Stimulated activated CD4-positive, alpha-beta T cell treated with anti-CD3 and anti-CD28 coated beads, Interleukin-2, amount 100 ng/mL, for 24 hours (primary cell): ENCODE data around the gene GUCA2A.
"Not testable (repeated sequence)": the region's sequence is repeated elsewhere in the genome, so short reads cannot be mapped to it uniquely, and the experiment has no call there.

Source experiments
- DNase-seq, 2 donors: peaks; one replicate each; pipeline ENCODE4 v3.0.0-alpha.2; 2020

The GUCA2A gene

GRCh38 chr1:42164551-42165420, at the start of gene GUCA2A:
GUCA2A (minus strand) TSS chr1:42164745; CDS start chr1:42164712, 33 bp downstream.
- no peak for DNase-seq

- DNase-seq, result no peak
Observed at GRCh38 chr1:42211224-42211623, 46.7 kb upstream of the GUCA2A start.

GRCh38 chr1:42210421-42211133, 46.0 kb upstream of the GUCA2A start:
- no peak for DNase-seq

GRCh38 chr1:42209526-42210251, 45.1 kb upstream of the GUCA2A start:
- no peak for DNase-seq

DNA sequence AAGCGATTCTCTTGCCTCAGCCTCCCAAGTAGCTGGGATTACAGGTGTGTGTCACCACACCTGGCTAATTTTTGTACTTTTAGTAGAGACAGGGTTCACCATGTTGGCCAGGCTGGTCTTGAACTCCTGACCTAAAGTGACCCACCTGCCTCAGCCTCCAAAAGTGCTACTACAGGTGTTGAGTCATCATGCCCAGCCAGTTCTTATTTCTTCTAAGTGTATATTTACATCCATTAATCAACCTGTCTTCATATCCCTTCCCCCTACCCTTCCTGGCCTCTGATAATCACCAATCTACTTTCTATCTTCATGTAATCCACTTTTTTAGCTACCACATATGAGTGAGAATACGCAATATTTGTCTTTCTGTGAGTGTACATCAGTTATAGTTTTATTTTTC, 42.4 kb upstream of the GUCA2A start:
- not testable (repeated sequence) for DNase-seq

DNA sequence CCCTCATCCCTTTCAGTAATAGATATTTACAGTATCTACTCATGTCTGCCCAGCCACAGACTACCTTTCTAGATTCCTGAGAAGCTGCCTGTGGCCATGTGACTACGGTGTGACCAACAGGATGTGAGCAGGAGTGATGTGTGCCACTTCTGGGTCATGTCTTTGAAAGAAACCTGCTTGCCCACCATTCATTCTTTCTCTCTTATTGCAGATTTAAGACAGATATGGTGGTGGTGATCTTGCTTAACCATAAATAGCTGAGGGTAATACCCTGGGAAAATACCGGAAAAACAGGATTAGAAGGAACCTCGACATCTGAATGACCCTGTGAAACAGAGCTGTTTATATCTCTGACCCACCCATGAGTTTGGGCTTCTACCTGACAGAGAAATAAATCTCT, 41.6 kb upstream of the GUCA2A start:
- no peak for DNase-seq

DNA sequence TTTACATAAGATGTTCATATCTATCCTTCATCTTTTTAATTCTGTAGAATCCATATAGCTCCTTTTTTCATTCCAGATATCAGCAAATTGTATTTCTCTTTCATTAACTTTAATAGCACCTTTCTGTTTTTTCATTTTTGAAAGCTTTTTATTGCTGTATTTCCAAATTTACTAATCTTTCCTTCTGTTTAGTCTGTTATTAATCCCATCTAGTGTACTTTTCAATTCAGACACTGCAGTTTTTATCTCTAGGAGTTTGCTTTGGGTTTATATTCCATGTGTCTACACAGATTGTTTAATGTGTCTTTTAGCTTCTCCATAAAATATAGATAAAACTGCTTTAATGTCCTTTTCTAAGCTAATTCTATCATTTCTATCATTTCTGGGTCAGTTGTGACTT, 37.4 kb upstream of the GUCA2A start:
- DNase-seq, result no peak

- no peak for DNase-seq
Observed at GRCh38 chr1:42198251-42198650, 33.7 kb upstream of the GUCA2A start.

GRCh38 chr1:42195841-42196240, 31.3 kb upstream of the GUCA2A start:
- DNase-seq, result no peak

DNA sequence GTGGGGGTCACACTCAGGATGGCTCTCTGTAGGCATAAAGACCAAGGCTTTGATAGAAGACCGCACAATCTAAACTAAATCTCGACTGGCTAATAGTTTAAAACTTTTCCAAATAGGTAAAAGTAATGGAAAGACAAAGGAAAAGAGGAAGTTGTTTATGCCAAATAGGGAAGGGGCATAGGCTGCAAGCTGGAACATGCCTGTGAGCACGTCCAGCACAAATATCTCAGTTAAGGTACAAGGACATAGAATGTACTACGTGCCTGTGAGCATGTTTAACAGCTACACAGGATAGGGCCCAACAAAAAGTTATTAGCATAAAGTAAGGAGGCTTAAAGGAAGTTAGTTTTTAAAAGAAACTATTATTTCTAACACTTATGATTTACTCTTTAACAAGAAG, 27.6 kb upstream of the GUCA2A start:
- DNase-seq, result no peak

DNA sequence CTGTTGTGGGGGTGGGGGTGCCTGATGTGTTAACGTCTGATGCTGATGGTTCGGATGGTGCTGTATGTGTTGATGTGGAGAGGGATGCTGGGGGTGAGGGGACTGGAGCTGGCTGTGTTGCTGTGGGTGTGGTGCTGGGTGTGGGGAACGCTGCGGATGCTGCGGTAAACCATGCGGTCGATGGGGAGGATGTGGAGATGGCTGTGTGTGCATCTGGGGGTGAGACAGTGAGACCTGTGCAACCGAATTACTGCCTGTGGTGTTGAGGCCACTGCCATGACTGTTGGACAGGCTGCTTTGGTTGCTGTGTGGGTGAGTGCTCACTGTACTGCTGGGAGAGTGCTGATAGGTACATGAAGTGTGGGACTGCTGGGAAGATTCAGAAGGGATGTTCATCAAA, 26.8 kb upstream of the GUCA2A start:
- DNase-seq, result no peak

DNA sequence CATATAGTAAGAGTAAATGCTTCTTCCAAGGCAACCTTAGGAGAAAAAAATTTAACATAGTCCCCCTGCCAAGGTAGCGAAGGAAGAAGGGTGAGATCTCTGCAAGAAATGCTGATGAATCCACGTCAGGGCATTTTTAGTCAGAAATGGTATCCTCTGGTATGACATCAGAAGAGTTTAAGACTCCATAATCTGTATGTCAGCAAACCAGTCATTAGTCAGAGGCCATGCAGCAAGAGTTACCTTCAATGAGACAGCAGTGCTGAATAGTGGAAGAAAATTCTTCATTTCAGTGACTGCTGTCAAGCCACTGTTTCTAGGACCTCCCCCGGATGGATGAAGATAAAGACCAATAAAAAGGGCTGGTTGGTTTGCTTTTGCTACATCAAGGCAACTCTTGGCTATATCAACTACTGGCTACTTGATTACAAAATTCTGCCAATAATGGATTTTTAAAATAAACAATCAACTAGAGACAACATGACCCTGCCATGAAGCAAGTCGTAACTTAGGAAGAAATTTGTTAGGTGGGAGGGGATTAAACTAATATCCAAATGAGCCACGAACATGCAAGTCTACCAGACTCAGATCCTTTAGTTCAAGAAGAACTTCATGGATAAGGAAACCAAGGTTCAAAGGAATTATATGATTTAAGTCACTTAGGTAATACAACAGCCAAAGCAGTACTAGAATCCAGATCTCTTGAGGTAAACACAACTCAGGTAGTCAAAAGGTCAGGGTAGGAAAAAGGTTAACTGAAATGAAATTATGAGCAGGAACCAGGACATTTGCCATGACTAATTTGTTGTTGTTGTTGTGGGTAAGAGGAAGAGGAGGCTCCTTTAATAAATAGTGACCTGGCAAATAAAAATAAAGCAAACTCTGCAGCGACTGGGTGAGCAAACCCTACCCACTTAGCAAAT, 25.6 kb upstream of the GUCA2A start:
- DNase-seq, result no peak

DNA sequence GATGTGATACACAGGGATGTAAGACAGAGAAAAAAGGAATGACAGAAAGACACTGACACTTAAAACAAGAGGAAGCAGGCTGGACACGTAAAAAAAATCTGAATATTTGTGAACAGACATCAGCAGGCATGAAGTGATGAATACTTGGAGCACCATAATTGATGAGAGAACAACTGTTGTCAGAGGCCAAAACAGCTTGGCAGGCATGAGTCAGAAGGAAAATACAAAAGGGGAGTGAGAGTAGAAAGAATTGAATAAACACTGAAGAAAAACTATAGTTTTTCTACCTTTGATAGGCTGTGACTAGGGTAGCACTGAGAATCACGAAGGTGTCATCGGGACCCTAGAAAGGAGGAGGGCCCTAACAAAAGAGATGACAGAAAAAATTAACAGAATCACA, 21.6 kb upstream of the GUCA2A start:
- DNase-seq, result no peak

GRCh38 chr1:42184616-42185015, 20.1 kb upstream of the GUCA2A start:
- no peak for DNase-seq

DNA sequence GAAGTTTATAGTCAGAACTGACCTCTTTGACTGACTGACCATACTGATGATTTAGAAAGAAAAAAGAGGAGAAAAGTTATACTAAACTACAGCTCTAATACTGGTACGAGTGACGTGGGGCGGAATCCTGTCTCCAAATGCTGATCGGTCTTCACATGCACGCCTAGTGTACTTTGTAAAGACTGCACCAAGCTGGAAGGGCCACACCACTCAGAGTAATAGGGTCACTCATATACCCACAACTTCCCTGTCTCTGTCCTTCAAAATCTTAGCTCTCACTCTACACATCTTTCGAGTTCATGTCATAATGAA, 19.4 kb upstream of the GUCA2A start:
- no peak for DNase-seq

DNA sequence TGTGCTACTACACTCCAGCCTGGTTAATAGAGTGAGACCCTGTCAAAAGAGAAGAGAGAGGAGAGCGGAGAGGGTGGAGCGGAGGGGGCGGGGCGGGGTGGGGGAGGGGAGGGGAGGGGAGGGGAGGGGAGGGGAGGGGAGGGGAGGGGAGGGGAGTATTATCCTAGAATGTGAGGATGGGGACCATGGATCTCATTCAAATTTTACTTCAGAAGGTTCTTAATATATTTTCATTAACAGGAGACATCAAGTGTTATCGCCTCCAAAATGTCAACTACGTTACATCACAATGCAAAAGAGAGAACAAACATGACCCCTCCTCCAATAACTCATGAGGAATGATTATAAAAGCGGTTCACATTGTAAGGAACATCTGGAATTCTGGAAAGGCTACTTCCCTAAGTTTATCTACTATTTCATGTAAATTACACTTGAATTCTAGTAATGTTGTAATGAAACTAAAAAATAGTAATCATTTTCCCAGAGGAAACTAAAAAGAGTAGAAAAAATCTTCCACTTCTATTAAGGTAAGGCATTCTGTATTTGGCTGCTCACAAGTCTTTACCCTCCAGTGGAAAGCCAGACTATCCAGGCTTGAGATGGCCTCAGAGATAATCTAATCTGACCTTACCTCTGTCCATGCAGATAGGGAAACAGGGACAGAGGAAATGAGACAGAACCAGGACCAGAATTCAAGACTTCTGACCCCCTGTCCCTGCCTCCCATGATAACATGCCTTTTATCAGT, 18.8 kb upstream of the GUCA2A start:
- DNase-seq, result no peak

GRCh38 chr1:42181687-42182086, 17.1 kb upstream of the GUCA2A start:
- no peak for DNase-seq

GRCh38 chr1:42179900-42180329, 15.4 kb upstream of the GUCA2A start:
- no peak for DNase-seq

DNA sequence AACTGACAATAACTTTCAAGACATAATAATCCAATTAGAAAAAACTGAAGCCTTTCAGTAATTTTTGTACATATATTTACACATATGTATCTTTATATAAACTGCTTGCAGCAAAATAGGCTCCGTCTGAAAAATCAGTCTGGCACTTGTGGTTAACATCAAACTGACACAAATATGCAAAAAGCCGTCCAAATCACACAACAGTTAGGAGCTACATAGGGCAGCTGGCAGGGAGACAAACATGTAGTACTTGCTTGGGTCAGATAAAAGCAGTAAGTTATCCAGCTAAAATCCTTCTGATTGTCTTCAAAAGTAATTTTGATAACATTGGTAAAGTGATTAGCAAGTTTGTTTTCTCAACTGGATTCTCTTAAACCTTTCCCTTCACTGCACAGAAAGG, 14.7 kb upstream of the GUCA2A start:
- DNase-seq, result no peak

GRCh38 chr1:42178249-42178648, 13.7 kb upstream of the GUCA2A start:
- DNase-seq, result no peak

DNA sequence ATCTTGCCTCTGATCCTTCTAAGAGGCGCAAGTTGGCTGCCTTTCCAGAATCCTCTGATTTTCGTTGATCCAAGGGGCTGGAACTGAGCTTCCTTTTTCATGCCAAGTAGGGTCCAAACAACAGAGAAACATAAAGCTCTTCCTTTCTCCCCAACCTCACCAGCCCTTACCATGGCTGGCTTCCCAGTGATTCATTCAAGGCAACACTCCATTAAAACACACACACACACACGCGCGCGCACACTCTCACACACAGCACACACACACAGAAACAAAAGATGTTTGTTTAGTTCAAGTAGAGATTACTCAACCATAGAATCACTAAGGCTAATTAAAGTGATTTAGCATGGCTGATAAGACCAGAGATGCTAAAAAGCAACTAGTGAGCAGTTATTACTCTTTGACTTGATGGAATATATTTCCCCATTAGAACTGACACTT, 13.0 kb upstream of the GUCA2A start:
- no peak for DNase-seq
